B cell (primary cell): ENCODE measurements around the gene TRIM38. TPM values are rescaled to one million over a fixed set of nuclear protein-coding genes. Genes with fewer than 3 reads are reported as not detected.
"Not testable (repeated sequence)": the region's sequence is repeated elsewhere in the genome, so short reads cannot be mapped to it uniquely, and the experiment has no call there.

Experiments used
- ATAC-seq: fragments of 200-7000 bp; cut with Tn5 transposase; one replicate; pipeline ENCODE4 v1.10.0; 2021; ENCODE audit warnings: low read depth, mild to moderate bottlenecking, moderate number of reproducible peaks, moderate library complexity
- CTCF ChIA-PET: fragments of 350-600 bp; sonication (Branson Sonifier 250); formaldehyde crosslinking; loops from one replicate; lab custom pipeline; 2021; ENCODE audit warnings: antibody characterized with exemption, inconsistent platforms; lab: Charles Lee
- POLR2A ChIA-PET: fragments of 350-600 bp; sonication (Branson Sonifier 250); formaldehyde crosslinking; loops from one replicate; lab custom pipeline; 2021; ENCODE audit warnings: antibody characterized with exemption; lab: Charles Lee
- DNase-seq: peaks from one replicate; pipeline ENCODE4 v3.0.0; 2013
- H2AFZ ChIP-seq: 2 replicates; pipeline ENCODE4 v1.6.1; 2012; ENCODE audit warnings: mild to moderate bottlenecking, low read depth, low read length; ENCODE audit not compliant: insufficient read depth, poor library complexity, severe bottlenecking
- H3K27ac ChIP-seq, 2 donors: 1 replicate in 1 of 2; 2 replicates in 1 of 2; pipeline ENCODE4 v1.5.1; 2012 to 2013; ENCODE audit warnings: low read length in 2 of 2, mild to moderate bottlenecking in 2 of 2, moderate library complexity in 1 of 2
- H3K27me3 ChIP-seq, 4 experiments: fragments of 200-600 bp in 1 of 4; sonication (generic) in 1 of 4; replicated peaks in 1 of 4; 1 replicate in 2 of 4; 2 replicates in 2 of 4; pipeline versions ENCODE4 v1.6.1 to v1.7.0; 2013 to 2016; ENCODE audit warnings: low read length in 3 of 4, mild to moderate bottlenecking in 2 of 4, mixed read lengths in 1 of 4, moderate library complexity in 1 of 4; ENCODE audit not compliant: insufficient read depth in 4 of 4, control insufficient read depth in 3 of 4; ENCODE audit errors: control extremely low read depth in 1 of 4
- H3K36me3 ChIP-seq, 2 experiments: replicated peaks in 1 of 2; 1 replicate in 1 of 2; 2 replicates in 1 of 2; pipeline versions ENCODE4 v1.6.1 to v1.7.1; 2013; ENCODE audit warnings: low read length in 1 of 2; ENCODE audit not compliant: insufficient read depth in 2 of 2, control insufficient read depth in 1 of 2; ENCODE audit errors: control extremely low read depth in 1 of 2, extremely low read depth in 1 of 2
- H3K4me1 ChIP-seq, 2 donors: fragments of 200-600 bp in 1 of 2; sonication (generic) in 1 of 2; 1 replicate in 1 of 2; 2 replicates in 1 of 2; pipeline versions ENCODE4 v1.5.1 to v1.6.1; 2013 to 2017; ENCODE audit warnings: low read length in 2 of 2; ENCODE audit not compliant: control insufficient read depth in 2 of 2, insufficient read depth in 2 of 2
- H3K4me2 ChIP-seq: replicated peaks from 2 replicates; pipeline ENCODE3; 2012; ENCODE audit warnings: mild to moderate bottlenecking, low read depth, low read length; ENCODE audit not compliant: poor library complexity, severe bottlenecking
- H3K4me3 ChIP-seq, 5 experiments: fragments of 200-600 bp in 1 of 5; sonication (generic) in 1 of 5; 1 replicate in 3 of 5; 2 replicates in 2 of 5; pipeline versions ENCODE4 v1.5.1 to v1.7.0; 2011 to 2016; ENCODE audit warnings: low read length in 4 of 5, mild to moderate bottlenecking in 4 of 5, low read depth in 2 of 5, control low read depth in 1 of 5, moderate library complexity in 1 of 5; ENCODE audit not compliant: insufficient read depth in 1 of 5; ENCODE audit errors: control extremely low read depth in 1 of 5, extremely low read depth in 1 of 5
- H3K79me2 ChIP-seq: fragments of 200-600 bp; sonication (generic); one replicate; pipeline ENCODE4 v1.6.0; 2016; ENCODE audit warnings: low read length; ENCODE audit not compliant: control insufficient read depth, insufficient read depth
- H3K9ac ChIP-seq: fragments of 200-600 bp; sonication (generic); 2 replicates; pipeline ENCODE4 v1.6.1; 2017; ENCODE audit warnings: mild to moderate bottlenecking, low read length, moderate library complexity
- H3K9me3 ChIP-seq, 3 donors: one replicate each; pipeline versions ENCODE4 v1.6.1 to v1.7.1; 2013; ENCODE audit warnings: low read length in 2 of 3; ENCODE audit not compliant: control insufficient read depth in 2 of 3, insufficient read depth in 1 of 3; ENCODE audit errors: control extremely low read depth in 1 of 3
- H4K20me1 ChIP-seq: 2 replicates; pipeline ENCODE4 v1.6.0; 2012; ENCODE audit warnings: mild to moderate bottlenecking, low read length; ENCODE audit not compliant: insufficient read depth, control insufficient read depth, poor library complexity, severe bottlenecking
- H3K27ac Mint-ChIP-seq: one replicate; pipeline ENCODE4 v1.8.0; 2021; ENCODE audit warnings: mixed read lengths
- H3K27me3 Mint-ChIP-seq: one replicate; pipeline ENCODE4 v1.8.0; 2021; ENCODE audit warnings: mixed read lengths
- H3K4me1 Mint-ChIP-seq: one replicate; pipeline ENCODE4 v1.8.0; 2021; ENCODE audit warnings: mixed read lengths
- H3K4me3 Mint-ChIP-seq: one replicate; pipeline ENCODE4 v1.8.0; 2021; ENCODE audit warnings: mixed read lengths
- H3K9me3 Mint-ChIP-seq: one replicate; pipeline ENCODE4 v1.8.0; 2022; ENCODE audit warnings: mixed read lengths; ENCODE audit not compliant: insufficient read depth
- CTCF ChIP-seq: fragments of 200-600 bp; IDR thresholded peaks from one replicate; pipeline ENCODE4 v1.8.0; 2022; ENCODE audit warnings: antibody characterized with exemption, mild to moderate bottlenecking
- EZH2 ChIP-seq: IDR thresholded peaks from 2 replicates; pipeline ENCODE4 v1.6.1; 2012; ENCODE audit warnings: borderline replicate concordance, low read depth, mild to moderate bottlenecking, moderate library complexity, low read length; ENCODE audit not compliant: insufficient read depth, poor library complexity, severe bottlenecking
- WGBS: methylation state at CpG from one replicate; pipeline ENCODE4 v1.1.5; 2013; ENCODE audit warnings: missing lambda C conversion rate; ENCODE audit not compliant: insufficient coverage; 5-methylcytosine and 5-hydroxymethylcytosine counted together
- intact Hi-C: fragments of 100-400 bp; cut with micrococcal nuclease; formaldehyde crosslinking; loops from one replicate; pipeline ENCODE4 v1.10.0; 2022
- polyA plus RNA-seq: library from polyadenylated mRNA; depleted of rRNA; stranded (reverse); fragments of >200 nt; gene quantifications from 2 replicates; pipeline ENCODE4 v1.2.3, GENCODE V29; 2012
- total RNA-seq, 2 donors: library from RNA; stranded (reverse); fragments of 120-200 nt in 1 of 2; gene quantifications; 1 replicate in 1 of 2; 2 replicates in 1 of 2; pipeline versions ENCODE4 v1.2.3 to v1.2.4, GENCODE V29; 2013 to 2022

TRIM38 gene
- total and polyA plus RNA-seq, 2 donors (not counting 1 experiment from before 2014, with no cell fraction given): 29.3 to 57.2 TPM

DNA sequence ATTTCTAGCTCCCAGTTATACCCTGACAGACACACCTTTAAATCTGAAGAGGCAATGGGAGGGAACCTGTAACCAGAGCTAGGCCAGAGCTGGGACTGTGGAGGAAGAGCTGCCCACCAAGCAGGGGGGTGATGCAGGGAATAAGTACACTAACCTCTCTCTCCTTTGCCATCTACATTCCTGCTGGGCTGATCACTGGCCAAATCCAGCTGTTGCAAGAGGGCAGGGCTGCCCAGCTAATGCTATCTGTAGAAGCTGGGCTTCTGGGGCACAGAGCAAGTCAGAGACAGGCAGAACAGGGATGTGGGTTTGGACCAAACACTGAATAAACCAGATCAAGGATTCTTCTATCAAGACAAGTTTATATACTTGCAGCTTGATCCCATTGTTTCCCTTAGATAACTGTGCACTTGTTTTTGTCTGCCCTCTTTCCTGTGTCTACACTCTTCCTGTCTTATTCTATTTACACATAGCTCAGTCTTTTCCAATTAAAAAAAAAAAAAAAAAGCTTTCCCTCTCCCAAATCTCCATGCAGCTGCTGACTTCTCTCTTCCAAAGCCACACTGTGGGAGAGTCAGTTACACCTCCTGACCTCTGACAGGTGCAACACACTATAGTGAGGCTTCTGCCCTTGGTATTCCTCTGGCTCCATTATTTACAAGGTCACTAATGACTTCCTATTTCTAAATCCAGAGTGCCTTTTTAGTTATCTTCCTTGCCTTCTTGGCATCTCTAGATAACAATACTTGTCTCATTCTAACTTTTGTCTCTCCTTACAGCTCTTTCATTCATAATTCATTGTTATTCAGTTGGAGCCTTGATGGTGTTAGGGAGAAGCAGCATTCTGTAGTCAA is 43.7 kb downstream of the TRIM38 start:
- Histone ChIP-seq H3K36me3 (peaks cover 0 to 3% of the 10 kb centered on the region in 2 experiments), H3K79me2 (no peaks in the 10 kb centered on the region), H3K27ac (no peak overlapping the region), H3K9ac (no peak overlapping the region), H3K9me3 (no peaks in the 10 kb centered on the region), H3K4me1 (no peaks in the 10 kb centered on the region), H3K4me2 (no peak overlapping the region), H3K27me3 (no peaks in the 10 kb centered on the region), H4K20me1 (no peaks in the 10 kb centered on the region), H2AFZ (no peak overlapping the region), H3K4me3 (no peak overlapping the region)
- H3K4me1 Mint-ChIP-seq: peaks cover 4% of the 10 kb centered on the region
- H3K4me3 Mint-ChIP-seq: no peak overlapping the region
- POLR2A ChIA-PET: no interaction called here
- H3K27me3 Mint-ChIP-seq: no peaks in the 10 kb centered on the region
- no peak overlapping the region for H3K27ac Mint-ChIP-seq
- no peak for ATAC-seq
- intact Hi-C loops: no loop called here
- CTCF ChIA-PET: interaction anchor here (0.8 to 5.6 kb wide), 6 partner anchors 11 to 286 kb away, joined by 3 to 71 read pairs (median 4); a partner anchor contains a TSS
- no peaks in the 10 kb centered on the region for H3K9me3 Mint-ChIP-seq
- no peak for DNase-seq
- TF ChIP-seq EZH2: no peak
- TF ChIP-seq CTCF: no peak

- 100% methylated on average over 1 of the region's 1 CpG for WGBS
- DNase-seq, H3K36me3 ChIP-seq, H2AFZ ChIP-seq, H3K4me3 Mint-ChIP-seq, H3K9ac ChIP-seq, H3K4me2 ChIP-seq, H3K27me3 ChIP-seq, H3K4me1 Mint-ChIP-seq, ATAC-seq, H4K20me1 ChIP-seq, H3K27ac Mint-ChIP-seq, POLR2A ChIA-PET, H3K9me3 Mint-ChIP-seq, H3K79me2 ChIP-seq, H3K4me3 ChIP-seq, H3K27me3 Mint-ChIP-seq, H3K4me1 ChIP-seq, intact Hi-C loops, H3K9me3 ChIP-seq, H3K27ac ChIP-seq: not testable (repeated sequence)
- CTCF ChIA-PET: interaction anchor here (0.8 to 1.2 kb wide), 3 partner anchors 10 to 125 kb away, joined by 3 to 5 read pairs (median 4); a partner anchor contains a TSS
These were observed 44.3 kb downstream of the TRIM38 start for GRCh38 chr6:26006940-26007305.
